Right ventricle myocardium superior (tissue), 1 donor: ENCODE measurements around the gene GMDS. TPM values are rescaled to one million over a fixed set of nuclear protein-coding genes. Genes with fewer than 3 reads are reported as not detected.
"Not testable (repeated sequence)": the region's sequence is repeated elsewhere in the genome, so short reads cannot be mapped to it uniquely, and the experiment has no call there.

Experiments used
- ATAC-seq: fragments of 200-7000 bp; cut with Tn5 transposase; one replicate; pipeline ENCODE4 v1.9.1; 2020; ENCODE audit warnings: mild to moderate bottlenecking; ENCODE audit not compliant: poor library complexity
- DNase-seq: peaks from one replicate; pipeline ENCODE4 v3.0.0-alpha.2; 2020
- intact Hi-C: fragments of 100-400 bp; cut with DNase I; formaldehyde crosslinking; loops from one replicate; pipeline ENCODE4 v1.11.2; 2022
- total RNA-seq: library from RNA; stranded (reverse); fragmentation: NEBNext Ultra II Directional; extraction: Animal tissue kit (Norgen Biotek cat#: 25700); gene quantifications from one replicate; pipeline ENCODE4 v1.2.1, GENCODE V29; 2021
- donor health status: DM: no; HTN: yes; CAD: no; lungs with severe emphysema.

Gene GMDS
- total RNA-seq, 1 donor from 2014 or later = 4.9 TPM

DNA sequence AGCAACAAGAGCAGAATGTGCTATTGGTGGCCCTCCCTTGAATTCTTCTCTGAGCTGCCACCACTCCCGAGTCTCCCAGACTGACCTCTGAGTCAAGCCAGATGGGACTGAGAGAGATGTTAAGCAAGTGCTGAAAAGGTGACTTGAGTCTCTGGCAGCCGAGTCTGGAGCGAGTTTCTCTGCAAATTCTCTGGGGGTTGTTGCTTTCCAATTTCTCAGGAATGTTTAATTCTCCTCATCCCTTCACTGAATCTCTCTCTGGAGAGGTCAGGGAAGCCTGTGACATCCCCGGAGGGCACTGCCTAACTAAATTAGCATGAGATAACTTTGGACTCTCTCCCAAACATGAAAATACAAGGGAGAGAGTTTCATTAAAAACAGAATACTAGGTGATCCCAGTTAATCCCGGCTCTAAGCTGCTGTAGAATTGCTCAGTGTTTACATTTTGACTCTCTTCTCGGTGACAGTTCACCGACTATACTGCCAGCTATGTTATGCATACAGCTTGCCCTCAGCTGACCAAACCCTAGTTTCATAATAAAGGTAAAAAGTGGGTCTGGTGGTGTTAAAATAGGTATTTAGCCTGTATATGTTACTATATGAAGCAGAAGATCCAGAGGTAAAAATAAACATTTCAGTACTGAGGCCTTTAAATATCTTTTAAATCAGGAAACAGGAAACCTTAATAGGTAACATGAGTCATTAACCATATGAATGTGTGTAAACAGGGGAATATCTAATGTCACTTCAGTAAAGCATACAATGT is 477.7 kb downstream of the GMDS start:
- intact Hi-C loops = no loop called here
- ATAC-seq (peak; percentile 96), DNase-seq (peak; percentile 49)

- intact Hi-C loops = no loop called here
- no peak for DNase-seq
- peak; percentile 58 for ATAC-seq
Measured at GRCh38 chr6:1766654-1767053, 478.8 kb downstream of the GMDS start.

- ATAC-seq (no peak), DNase-seq (no peak)
- intact Hi-C loops = no loop called here
Measured at GRCh38 chr6:1765160-1765903, 480.1 kb downstream of the GMDS start.

DNA sequence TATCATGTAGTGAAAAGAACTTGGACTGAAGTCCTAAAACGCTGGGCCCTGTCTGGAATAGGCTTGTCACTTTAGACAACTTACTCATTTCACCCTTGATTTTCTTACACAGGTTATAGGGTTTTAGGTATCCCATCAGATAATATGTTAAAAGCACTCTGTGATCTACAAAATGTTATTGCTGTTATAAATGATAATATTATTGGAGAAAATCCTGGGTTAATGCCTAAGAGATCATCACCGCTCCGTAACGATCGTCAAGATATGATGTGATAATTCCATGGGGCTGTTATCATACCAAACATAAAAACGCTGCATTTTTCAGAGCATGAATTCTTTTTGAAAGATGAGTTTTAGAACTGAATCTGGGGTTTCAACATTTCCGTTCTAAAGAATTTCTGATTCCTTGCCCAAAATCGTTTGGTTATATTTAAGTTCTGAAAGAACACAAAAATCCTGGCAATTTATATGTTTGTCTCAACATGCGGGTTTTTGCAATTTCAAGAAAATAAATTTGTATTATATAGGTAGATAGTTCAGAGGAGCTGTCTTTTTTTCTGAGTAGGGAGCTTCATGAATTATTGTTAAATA is 480.9 kb downstream of the GMDS start:
- intact Hi-C loops = no loop called here

GRCh38 chr6:1763404-1763803 is 482.0 kb downstream of the GMDS start:
- intact Hi-C loops = no loop called here
- ATAC-seq = no peak
- DNase-seq = no peak

More for the DNA sequence above, 480.9 kb downstream of the GMDS start:
- ATAC-seq = no peak
- no peak for DNase-seq

- no peak for DNase-seq
- no peak for ATAC-seq
- intact Hi-C loops = no loop called here
Measured at GRCh38 chr6:1762203-1762602, 483.2 kb downstream of the GMDS start.

GRCh38 chr6:1761477-1761877 is 483.9 kb downstream of the GMDS start:
- intact Hi-C loops = no loop called here
- ATAC-seq (no peak), DNase-seq (no peak)

DNA sequence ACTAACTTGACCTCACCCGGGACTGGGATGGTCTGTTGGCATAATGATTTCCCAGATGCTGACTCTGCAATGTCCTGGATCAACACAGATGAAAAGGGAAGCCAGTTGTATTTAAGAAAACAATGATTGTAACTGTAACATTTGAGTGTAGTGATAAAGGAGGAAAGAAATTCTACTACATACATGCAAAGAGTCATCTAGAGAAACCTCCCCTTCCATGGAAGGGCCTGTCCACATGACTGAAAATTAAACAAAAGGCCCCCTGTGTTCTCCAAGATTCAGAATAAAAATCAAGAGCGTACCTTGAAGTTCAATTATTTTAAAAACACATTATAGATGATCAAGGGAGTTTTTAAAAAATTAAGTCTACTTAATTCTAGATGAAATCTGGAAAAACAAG is 484.5 kb downstream of the GMDS start:
- intact Hi-C loops = no loop called here
- ATAC-seq (no peak), DNase-seq (no peak)

DNA sequence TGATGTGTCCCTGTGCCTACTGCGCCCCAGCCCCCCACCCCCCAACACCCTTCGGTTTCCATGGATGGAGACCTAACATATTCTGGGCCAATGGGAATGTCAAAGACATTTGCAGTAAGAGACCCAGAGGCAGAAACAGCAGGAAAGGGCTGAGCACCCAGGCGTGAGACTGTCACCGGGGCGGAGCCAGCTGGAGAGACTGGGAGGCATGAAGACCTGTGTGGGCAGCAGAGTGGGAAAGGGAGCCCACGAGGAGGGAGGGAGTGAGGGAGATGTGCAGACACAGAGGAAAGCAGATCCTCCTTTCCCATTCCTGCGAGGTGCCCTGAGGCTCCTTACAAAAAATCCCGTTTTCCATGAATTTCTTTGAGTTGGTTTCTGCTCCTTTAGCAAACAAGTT is 485.5 kb downstream of the GMDS start:
- ATAC-seq (no peak), DNase-seq (no peak)
- intact Hi-C loops = no loop called here

- intact Hi-C loops = no loop called here
- no peak for ATAC-seq
- no peak for DNase-seq
Measured at GRCh38 chr6:1758076-1758679, 487.2 kb downstream of the GMDS start.

DNA sequence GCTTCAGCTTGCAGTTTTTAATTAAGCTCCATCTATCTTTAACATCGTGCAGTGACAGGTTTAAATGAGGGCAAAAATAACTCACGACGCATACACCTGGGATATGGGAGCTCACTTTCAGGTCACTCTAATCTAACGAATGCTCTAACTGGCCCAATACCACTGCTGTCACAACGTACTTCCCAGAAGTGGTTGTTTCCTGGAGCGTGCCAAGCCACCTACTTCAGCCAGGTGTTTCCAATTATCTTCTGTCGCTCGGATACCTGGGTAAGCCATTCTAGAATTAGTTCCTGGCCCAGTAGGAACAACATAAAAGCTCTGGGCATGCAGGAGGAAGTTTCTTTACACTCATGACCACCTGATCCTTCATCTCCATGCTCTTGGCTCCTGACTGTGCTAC is 488.3 kb downstream of the GMDS start:
- intact Hi-C loops = no loop called here

GRCh38 chr6:1756472-1757129 is 488.8 kb downstream of the GMDS start:
- ATAC-seq = no peak
- no peak for DNase-seq
- intact Hi-C loops = no loop called here

More for the DNA sequence above, 488.3 kb downstream of the GMDS start:
- DNase-seq (no peak), ATAC-seq (no peak)

- intact Hi-C loops, ATAC-seq, DNase-seq: not testable (repeated sequence)
Measured at GRCh38 chr6:1751063-1751462, 494.3 kb downstream of the GMDS start.

GRCh38 chr6:1749041-1749440 is 496.4 kb downstream of the GMDS start:
- DNase-seq (no peak), ATAC-seq (no peak)
- intact Hi-C loops = no loop called here

- DNase-seq (no peak), ATAC-seq (no peak)
- intact Hi-C loops = no loop called here
Measured at GRCh38 chr6:1747531-1747930, 497.9 kb downstream of the GMDS start.

DNA sequence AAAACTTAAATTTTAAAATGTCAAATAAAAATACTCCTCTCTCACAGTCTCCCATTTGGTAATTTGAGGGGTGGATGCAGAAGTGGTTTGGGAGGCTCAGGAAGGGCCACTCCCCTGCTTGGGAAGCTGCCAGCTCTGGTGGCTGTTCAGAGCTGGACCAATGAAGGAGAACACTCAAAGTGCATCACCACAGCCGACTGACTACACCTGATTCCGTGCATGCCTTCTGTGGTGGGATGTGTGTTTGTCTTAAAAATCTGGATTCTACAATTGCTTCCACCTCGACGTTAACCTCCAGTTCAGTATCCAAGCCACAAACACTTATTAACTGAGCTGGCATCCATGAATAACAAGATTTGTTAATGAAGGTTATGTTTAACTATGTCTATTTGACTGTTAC is 498.4 kb downstream of the GMDS start:
- intact Hi-C loops = no loop called here
- ATAC-seq (no peak), DNase-seq (no peak)

DNA sequence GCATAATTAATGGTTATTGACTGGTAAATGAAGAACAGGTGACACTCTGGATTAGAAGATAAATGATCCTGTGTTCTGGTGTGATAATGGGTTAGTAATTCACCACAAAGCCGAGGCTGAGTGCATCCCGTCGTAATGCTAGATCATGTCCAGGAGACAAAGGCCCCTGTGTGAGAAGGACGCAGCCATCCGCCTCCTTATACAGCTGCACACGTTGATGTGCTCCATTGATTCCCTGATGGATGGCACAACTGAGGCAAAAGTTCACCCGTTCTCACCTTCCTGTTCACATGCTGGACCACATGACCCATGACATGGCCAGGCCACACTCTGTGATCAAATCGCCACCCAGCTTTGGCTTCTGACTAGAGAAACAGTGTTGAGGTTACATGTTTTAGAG is 499.6 kb downstream of the GMDS start:
- ATAC-seq = no peak
- DNase-seq = no peak
- intact Hi-C loops = no loop called here

- ATAC-seq = no peak
- no peak for DNase-seq
- intact Hi-C loops = no loop called here
Measured at GRCh38 chr6:1744543-1744942, 500.9 kb downstream of the GMDS start.

GRCh38 chr6:1739680-1740079 is 505.7 kb downstream of the GMDS start:
- intact Hi-C loops = no loop called here
- ATAC-seq = no peak
- no peak for DNase-seq
